ENCODE results near the gene SLC38A2.

- TF ChIP-seq CTCF (IDR thresholded peaks at IDR 0.05; ENCODE audit: insufficient read depth, low read depth, low read length) (no peak), EZH2 (IDR thresholded peaks at IDR 0.05; ENCODE audit: insufficient read depth, low read length) (no peak)
These were observed 4.4 kb downstream of the SLC38A2 start for GRCh38 chr12:46368138-46368537.
